Measurements from ENCODE around the gene TLL1. TPM values are rescaled to one million over a fixed set of nuclear protein-coding genes. Genes with fewer than 3 reads are reported as not detected.
A peak's percentile ranks its signal among the peaks of the same experiment; 100 is the strongest.

The TLL1 gene
- total RNA-seq, 1 experiment from 2014 or later = 1.4 TPM

DNA sequence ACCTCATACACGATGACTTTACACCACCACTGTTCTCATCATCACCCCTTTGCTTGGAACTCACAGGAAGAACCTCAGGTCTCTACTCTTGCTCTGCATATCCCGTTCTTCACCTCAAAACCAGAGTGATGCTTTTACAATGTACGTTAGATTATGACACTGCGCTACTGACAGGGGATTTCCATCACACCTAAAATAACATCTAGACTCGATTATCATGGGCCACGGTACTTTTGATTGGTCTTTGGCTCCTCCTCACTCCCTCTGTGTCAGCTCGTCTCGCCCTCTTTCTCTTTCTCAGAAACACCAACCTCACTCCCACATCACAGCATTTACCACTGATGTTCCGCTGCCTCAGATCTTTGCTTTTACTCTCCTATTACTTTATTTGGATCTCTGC is 172.4 kb downstream of the TLL1 start:
- Mint-ChIP-seq H3K27ac (ENCODE audit: low read depth, unreplicated experiment) (no peak overlapping the region), H3K9me3 (ENCODE audit: unreplicated experiment) (no peaks in the 10 kb centered on the region), H3K36me3 (ENCODE audit: insufficient read depth, unreplicated experiment) (no peaks in the 10 kb centered on the region), H3K27me3 (ENCODE audit: insufficient read depth, unreplicated experiment) (no peaks in the 10 kb centered on the region), H3K4me3 (ENCODE audit: unreplicated experiment) (no peak overlapping the region), H3K4me1 (ENCODE audit: insufficient read depth, unreplicated experiment) (no peaks in the 10 kb centered on the region)
- no peak for DNase-seq (ENCODE audit: unreplicated experiment)
- BruUV-seq (replicated peaks) = no TSS peak
- no peak for TF ChIP-seq CTCF (IDR thresholded peaks at IDR 0.05; ENCODE audit: unreplicated experiment)
- intact Hi-C loops (cut with micrococcal nuclease) = no loop called here
- ChIA-PET CTCF (no interaction called here), POLR2A (no interaction called here)

DNA sequence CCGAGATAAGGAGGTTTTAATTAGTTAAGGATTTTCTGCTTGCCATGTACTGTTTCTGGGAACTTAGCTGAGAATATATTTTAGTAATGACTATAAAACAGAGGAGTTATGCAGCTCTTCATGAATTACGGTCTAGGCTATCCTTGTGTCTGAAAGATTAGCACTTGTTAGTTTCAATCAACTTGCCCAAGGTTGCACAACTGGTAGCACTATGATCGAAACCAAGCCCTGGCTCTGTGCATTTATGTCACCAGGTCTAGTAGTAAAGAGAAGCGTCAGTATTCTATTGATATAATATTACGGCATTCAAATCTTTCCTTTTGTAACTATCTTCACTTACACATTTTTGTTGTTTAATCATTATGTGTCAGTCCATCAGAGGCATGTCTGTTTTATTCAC is 176.0 kb downstream of the TLL1 start:
- no peak for DNase-seq (ENCODE audit: unreplicated experiment)
- no peak overlapping the region for H3K27ac Mint-ChIP-seq (ENCODE audit: low read depth, unreplicated experiment)
- no TSS peak for BruUV-seq (replicated peaks)
- no peak for TF ChIP-seq CTCF (IDR thresholded peaks at IDR 0.05; ENCODE audit: unreplicated experiment)
- CTCF ChIA-PET = no interaction called here
- H3K4me3 Mint-ChIP-seq (ENCODE audit: unreplicated experiment) = no peak overlapping the region
- intact Hi-C loops (cut with micrococcal nuclease) = no loop called here
- H3K36me3 Mint-ChIP-seq (ENCODE audit: insufficient read depth, unreplicated experiment) = no peaks in the 10 kb centered on the region
- no peaks in the 10 kb centered on the region for H3K27me3 Mint-ChIP-seq (ENCODE audit: insufficient read depth, unreplicated experiment)
- no peaks in the 10 kb centered on the region for H3K9me3 Mint-ChIP-seq (ENCODE audit: unreplicated experiment)
- POLR2A ChIA-PET = interaction anchor here (0.7 kb wide), 1 partner anchor 14 kb away, joined by 3 read pairs; no protein-coding TSS in a partner anchor
- no peaks in the 10 kb centered on the region for H3K4me1 Mint-ChIP-seq (ENCODE audit: insufficient read depth, unreplicated experiment)

DNA sequence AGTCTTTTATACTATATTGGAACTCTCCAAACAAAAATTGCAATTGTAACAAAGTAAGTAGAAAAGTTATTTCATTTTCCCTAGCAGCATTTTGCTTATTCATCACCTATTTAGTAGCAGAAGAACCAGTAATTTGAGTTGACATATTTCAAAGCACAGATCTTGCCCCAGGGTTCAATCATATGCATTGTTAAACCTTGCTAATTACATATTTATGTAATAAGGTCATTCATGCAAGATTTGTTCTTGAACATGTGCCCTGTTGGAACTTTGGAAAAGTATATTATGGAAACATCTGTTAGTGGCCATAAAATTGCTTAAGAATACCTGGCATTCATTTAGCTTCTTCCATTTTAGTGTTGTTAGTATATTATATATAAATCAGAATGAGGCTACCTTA is 191.7 kb downstream of the TLL1 start:
- BruUV-seq (replicated peaks) = no TSS peak
- TF ChIP-seq CTCF (IDR thresholded peaks at IDR 0.05; ENCODE audit: unreplicated experiment) = no peak
- Mint-ChIP-seq H3K36me3 (ENCODE audit: insufficient read depth, unreplicated experiment) (no peaks in the 10 kb centered on the region), H3K27me3 (ENCODE audit: insufficient read depth, unreplicated experiment) (no peaks in the 10 kb centered on the region), H3K4me1 (ENCODE audit: insufficient read depth, unreplicated experiment) (peaks cover 4% of the 10 kb centered on the region), H3K27ac (ENCODE audit: low read depth, unreplicated experiment) (no peak overlapping the region), H3K9me3 (ENCODE audit: unreplicated experiment) (no peaks in the 10 kb centered on the region), H3K4me3 (ENCODE audit: unreplicated experiment) (no peak overlapping the region)
- intact Hi-C loops (cut with micrococcal nuclease) = no loop called here
- POLR2A ChIA-PET = interaction anchor here (0.9 to 2.9 kb wide), 6 partner anchors 42 to 193 kb away, joined by 3 to 15 read pairs (median 4); partner anchors contain the start of gene TLL1
- DNase-seq (ENCODE audit: unreplicated experiment) = peak; percentile 36
- CTCF ChIA-PET = interaction anchor here (0.6 to 1.1 kb wide), 3 partner anchors 12 to 971 kb away, joined by 3 read pairs; no protein-coding TSS in a partner anchor

GRCh38 chr4:166065324-166065723 is 192.3 kb downstream of the TLL1 start:
- ChIA-PET POLR2A (interaction anchor here (0.9 to 2.9 kb wide), 6 partner anchors 43 to 194 kb away, joined by 3 to 15 read pairs (median 4); partner anchors contain the start of gene TLL1), CTCF (interaction anchor here (0.6 to 1.1 kb wide), 3 partner anchors 12 to 971 kb away, joined by 3 read pairs; no protein-coding TSS in a partner anchor)
- intact Hi-C loops (cut with micrococcal nuclease) = no loop called here
- no peak for TF ChIP-seq CTCF (IDR thresholded peaks at IDR 0.05; ENCODE audit: unreplicated experiment)
- DNase-seq (ENCODE audit: unreplicated experiment) = peak; percentile 24
- Mint-ChIP-seq H3K9me3 (ENCODE audit: unreplicated experiment) (no peaks in the 10 kb centered on the region), H3K27ac (ENCODE audit: low read depth, unreplicated experiment) (no peak overlapping the region), H3K4me3 (ENCODE audit: unreplicated experiment) (no peak overlapping the region), H3K27me3 (ENCODE audit: insufficient read depth, unreplicated experiment) (no peaks in the 10 kb centered on the region), H3K36me3 (ENCODE audit: insufficient read depth, unreplicated experiment) (no peaks in the 10 kb centered on the region), H3K4me1 (ENCODE audit: insufficient read depth, unreplicated experiment) (peaks cover 4% of the 10 kb centered on the region)
- BruUV-seq (replicated peaks) = no TSS peak
